ENCODE data around the gene LSM5. TPM values are rescaled to one million over a fixed set of nuclear protein-coding genes. Genes with fewer than 3 reads are reported as not detected.

LSM5 gene
- total RNA-seq, 1 donor from 2014 or later: 18.3 TPM

Other genes with a start within 250 kb of the LSM5 start
- 17.7 TPM for gene AVL9, start 5.1 kb upstream of the LSM5 start, total RNA-seq

All from skeletal muscle tissue (tissue), 1 donor.